Measurements from ENCODE around the gene ZNF292.
"Not testable (repeated sequence)": the region's sequence is repeated elsewhere in the genome, so short reads cannot be mapped to it uniquely, and the experiment has no call there.

ZNF292 gene

GRCh38 chr6:87230801-87231200 is 75.4 kb downstream of the ZNF292 start:
- TF ChIP-seq EZH2 (IDR thresholded peaks at IDR 0.05) (no peak), POLR2AphosphoS5 (IDR thresholded peaks at IDR 0.05; ENCODE audit: borderline replicate concordance, low read depth, low read length) (no peak), FOXP2 (optimal IDR thresholded peaks at IDR 0.05; ENCODE audit: control extremely low read depth, extremely low read length, insufficient read depth) (no peak)
- Histone ChIP-seq H3K9me3 (ENCODE audit: low read depth, low read length) (no peaks in the 10 kb centered on the region), H3K4me3 (no peak overlapping the region), H3K9ac (ENCODE audit: insufficient read length) (no peak overlapping the region), H3K27ac (no peak overlapping the region), H3K36me3 (ENCODE audit: insufficient read depth, low read length) (peaks cover 43% of the 10 kb centered on the region)
- DNase-seq (ENCODE audit: low read depth, low spot score): no peak

- no peak for DNase-seq (ENCODE audit: low read depth, low spot score)
- H3K9me3 ChIP-seq (ENCODE audit: low read depth, low read length): no peaks in the 10 kb centered on the region
- no peak overlapping the region for H3K9ac ChIP-seq (ENCODE audit: insufficient read length)
- no peak overlapping the region for H3K27ac ChIP-seq
- no peak overlapping the region for H3K4me3 ChIP-seq
- peaks cover 33% of the 10 kb centered on the region for H3K36me3 ChIP-seq (ENCODE audit: insufficient read depth, low read length)
- TF ChIP-seq FOXP2 (optimal IDR thresholded peaks at IDR 0.05; ENCODE audit: control extremely low read depth, extremely low read length, insufficient read depth): no peak
- TF ChIP-seq POLR2AphosphoS5 (IDR thresholded peaks at IDR 0.05; ENCODE audit: borderline replicate concordance, low read depth, low read length): no peak
- TF ChIP-seq EZH2 (IDR thresholded peaks at IDR 0.05): no peak
These were observed 82.4 kb downstream of the ZNF292 start for GRCh38 chr6:87237804-87238203.

GRCh38 chr6:87239098-87239635 is 83.8 kb downstream of the ZNF292 start:
- H3K9ac ChIP-seq (ENCODE audit: insufficient read length); H3K27ac ChIP-seq; H3K9me3 ChIP-seq (ENCODE audit: low read depth, low read length); H3K4me3 ChIP-seq; DNase-seq (ENCODE audit: low read depth, low spot score): not testable (repeated sequence)
- peaks cover 30% of the 10 kb centered on the region for H3K36me3 ChIP-seq (ENCODE audit: insufficient read depth, low read length)

- DNase-seq (ENCODE audit: low read depth, low spot score): no peak
- Histone ChIP-seq H3K4me3 (no peak overlapping the region), H3K27ac (no peak overlapping the region), H3K9ac (ENCODE audit: insufficient read length) (no peak overlapping the region), H3K9me3 (ENCODE audit: low read depth, low read length) (no peaks in the 10 kb centered on the region), H3K36me3 (ENCODE audit: insufficient read depth, low read length) (peaks cover 35% of the 10 kb centered on the region)
- TF ChIP-seq POLR2AphosphoS5 (IDR thresholded peaks at IDR 0.05; ENCODE audit: borderline replicate concordance, low read depth, low read length): no peak
- no peak for TF ChIP-seq EZH2 (IDR thresholded peaks at IDR 0.05)
- no peak for TF ChIP-seq FOXP2 (optimal IDR thresholded peaks at IDR 0.05; ENCODE audit: control extremely low read depth, extremely low read length, insufficient read depth)
These were observed 85.9 kb downstream of the ZNF292 start for GRCh38 chr6:87241304-87241703.

GRCh38 chr6:87242311-87242710 is 86.9 kb downstream of the ZNF292 start:
- Histone ChIP-seq H3K36me3 (ENCODE audit: insufficient read depth, low read length) (peaks cover 37% of the 10 kb centered on the region), H3K27ac (no peak overlapping the region), H3K9ac (ENCODE audit: insufficient read length) (no peak overlapping the region), H3K9me3 (ENCODE audit: low read depth, low read length) (no peaks in the 10 kb centered on the region), H3K4me3 (no peak overlapping the region)
- no peak for TF ChIP-seq EZH2 (IDR thresholded peaks at IDR 0.05)
- no peak for TF ChIP-seq FOXP2 (optimal IDR thresholded peaks at IDR 0.05; ENCODE audit: control extremely low read depth, extremely low read length, insufficient read depth)
- TF ChIP-seq POLR2AphosphoS5 (IDR thresholded peaks at IDR 0.05; ENCODE audit: borderline replicate concordance, low read depth, low read length): no peak
- DNase-seq (ENCODE audit: low read depth, low spot score): no peak

- peaks cover 36% of the 10 kb centered on the region for H3K36me3 ChIP-seq (ENCODE audit: insufficient read depth, low read length)
- H3K9me3 ChIP-seq (ENCODE audit: low read depth, low read length): no peaks in the 10 kb centered on the region
- no peak overlapping the region for H3K4me3 ChIP-seq
- peak overlapping the region; percentile 7; the same call in 1 of the 2 replicates for H3K27ac ChIP-seq
- no peak overlapping the region for H3K9ac ChIP-seq (ENCODE audit: insufficient read length)
- DNase-seq (ENCODE audit: low read depth, low spot score): no peak
- TF ChIP-seq FOXP2 (optimal IDR thresholded peaks at IDR 0.05; ENCODE audit: control extremely low read depth, extremely low read length, insufficient read depth) (no peak), EZH2 (IDR thresholded peaks at IDR 0.05) (no peak)
These were observed 88.4 kb downstream of the ZNF292 start for GRCh38 chr6:87243812-87244211.

GRCh38 chr6:87244380-87244779 is 89.0 kb downstream of the ZNF292 start:
- Histone ChIP-seq H3K36me3 (ENCODE audit: insufficient read depth, low read length) (peaks cover 39% of the 10 kb centered on the region), H3K27ac (no peak overlapping the region), H3K9me3 (ENCODE audit: low read depth, low read length) (no peaks in the 10 kb centered on the region), H3K4me3 (no peak overlapping the region), H3K9ac (ENCODE audit: insufficient read length) (no peak overlapping the region)
- TF ChIP-seq EZH2 (IDR thresholded peaks at IDR 0.05) (no peak), FOXP2 (optimal IDR thresholded peaks at IDR 0.05; ENCODE audit: control extremely low read depth, extremely low read length, insufficient read depth) (no peak), POLR2AphosphoS5 (IDR thresholded peaks at IDR 0.05; ENCODE audit: borderline replicate concordance, low read depth, low read length) (no peak)
- no peak for DNase-seq (ENCODE audit: low read depth, low spot score)

GRCh38 chr6:87250019-87250418 is 94.7 kb downstream of the ZNF292 start:
- H3K9ac ChIP-seq (ENCODE audit: insufficient read length): no peak overlapping the region
- TF ChIP-seq POLR2AphosphoS5 (IDR thresholded peaks at IDR 0.05; ENCODE audit: borderline replicate concordance, low read depth, low read length) (no peak), EZH2 (IDR thresholded peaks at IDR 0.05) (no peak), FOXP2 (optimal IDR thresholded peaks at IDR 0.05; ENCODE audit: control extremely low read depth, extremely low read length, insufficient read depth) (no peak)
- H3K27ac ChIP-seq: no peak overlapping the region
- DNase-seq (ENCODE audit: low read depth, low spot score): no peak
- H3K4me3 ChIP-seq: no peak overlapping the region
- H3K36me3 ChIP-seq (ENCODE audit: insufficient read depth, low read length): peaks cover 51% of the 10 kb centered on the region
- H3K9me3 ChIP-seq (ENCODE audit: low read depth, low read length): no peaks in the 10 kb centered on the region

GRCh38 chr6:87251225-87251624 is 95.9 kb downstream of the ZNF292 start:
- no peak for TF ChIP-seq EZH2 (IDR thresholded peaks at IDR 0.05)
- no peak for TF ChIP-seq POLR2AphosphoS5 (IDR thresholded peaks at IDR 0.05; ENCODE audit: borderline replicate concordance, low read depth, low read length)
- TF ChIP-seq FOXP2 (optimal IDR thresholded peaks at IDR 0.05; ENCODE audit: control extremely low read depth, extremely low read length, insufficient read depth): no peak
- Histone ChIP-seq H3K9ac (ENCODE audit: insufficient read length) (no peak overlapping the region), H3K27ac (no peak overlapping the region), H3K36me3 (ENCODE audit: insufficient read depth, low read length) (peaks cover 62% of the 10 kb centered on the region), H3K9me3 (ENCODE audit: low read depth, low read length) (no peaks in the 10 kb centered on the region), H3K4me3 (no peak overlapping the region)
- no peak for DNase-seq (ENCODE audit: low read depth, low spot score)

Data from SK-N-MC (cell line).